ENCODE measurements around the gene PSG11. TPM values are rescaled to one million over a fixed set of nuclear protein-coding genes. Genes with fewer than 3 reads are reported as not detected.

The PSG11 gene
- total and polyA plus RNA-seq, 2 of the 4 experiments (the other 2 are of a cell fraction) = 0.07 to 0.18 TPM

- Histone ChIP-seq H3K27me3 (ENCODE audit: control insufficient read depth, insufficient read depth, low read length) (no peaks in the 10 kb centered on the region), H3K4ac (ENCODE audit: low read depth, low read length) (peak overlapping the region; percentile 87), H2AFZ (replicated peaks; ENCODE audit: low read length, poor library complexity) (peak overlapping the region; percentile 79), H3K18ac (ENCODE audit: low read depth, low read length) (peak overlapping the region; percentile 68), H4K5ac (ENCODE audit: low read depth, low read length) (peak overlapping the region; percentile 18; the same call in 1 of the 2 replicates), H3K9ac (ENCODE audit: low read depth, low read length) (no peak overlapping the region), H2BK5ac (ENCODE audit: low read depth, low read length, poor library complexity, severe bottlenecking) (peak overlapping the region; percentile 93), H3K36me3 (ENCODE audit: control insufficient read depth, insufficient read depth, low read length) (no peaks in the 10 kb centered on the region), H3K56ac (ENCODE audit: extremely low read depth, insufficient read depth, low read length) (no peak overlapping the region), H2AK9ac (replicated peaks; ENCODE audit: low read depth, low read length, poor library complexity) (no peak overlapping the region), H3K9me3 (ENCODE audit: control insufficient read depth, insufficient read depth, low read length) (no peaks in the 10 kb centered on the region), H3K4me3 (ENCODE audit: insufficient read depth, low read depth, low read length) (no peak overlapping the region), H3K9me1 (ENCODE audit: insufficient read depth, low read length) (no peaks in the 10 kb centered on the region; the same call in 1 of the 2 replicates), H2BK20ac (ENCODE audit: low read depth, low read length) (peak overlapping the region; percentile 87), H3K23ac (ENCODE audit: low read depth, low read length) (no peak overlapping the region), H4K91ac (ENCODE audit: insufficient read depth, low read depth, low read length) (peak overlapping the region; percentile 67), H4K8ac (ENCODE audit: low read depth in 2 of 2, low read length in 2 of 2) (peak overlapping the region in 1 of 2 experiments; percentile 74; a peak in 2 of 4 replicates), H3K27ac (ENCODE audit: insufficient read depth, low read length) (peak overlapping the region; percentile 2; the same call in 1 of the 2 replicates), H2BK120ac (ENCODE audit: low read depth, low read length) (peak overlapping the region; percentile 91), H4K20me1 (ENCODE audit: insufficient read depth, low read length) (no peaks in the 10 kb centered on the region), H3K14ac (replicated peaks; ENCODE audit: low read depth, low read length) (peak overlapping the region; percentile 75), H3K79me1 (ENCODE audit: low read depth in 1 of 2, low read length in 2 of 2) (no peaks in the 10 kb centered on the region), H3K4me1 (ENCODE audit: control insufficient read depth, insufficient read depth, low read length) (peaks cover 3% of the 10 kb centered on the region; the same call in 1 of the 2 replicates), H2BK15ac (ENCODE audit: low read depth, low read length) (no peak overlapping the region), H2AK5ac (ENCODE audit: low read depth, low read length) (peak overlapping the region; percentile 55; the same call in 1 of the 2 replicates), H3K4me2 (ENCODE audit: low read depth, low read length) (no peak overlapping the region)
- DNase-seq (peak; percentile 87), ATAC-seq (ENCODE audit: low read depth) (peak; percentile 73)
- in situ Hi-C loops (cut with MboI; ENCODE audit: low sequenced_read_pairs) (no loop called here), intact Hi-C loops (cut with micrococcal nuclease) (no loop called here), dilution Hi-C loops (cut with HindIII; ENCODE audit: low sequenced_read_pairs, unreplicated experiment) (no loop called here)
- peak; percentile 31; the same call in 1 of the 2 replicates for TF ChIP-seq FOS (IDR thresholded peaks at IDR 0.05; ENCODE audit: low read depth, low read length)
- no peak for TF ChIP-seq MXI1 (IDR thresholded peaks at IDR 0.05; ENCODE audit: borderline replicate concordance, low read depth, low read length)
- peak; percentile 38; the same call in 1 of the 2 replicates for TF ChIP-seq MAFK (IDR thresholded peaks at IDR 0.05; ENCODE audit: low read depth, low read length)
- TF ChIP-seq NFE2L2 (IDR thresholded peaks at IDR 0.05; ENCODE audit: low read depth, low read length) = no peak
- no peak for TF ChIP-seq BHLHE40 (IDR thresholded peaks at IDR 0.05; ENCODE audit: low read depth, low read length)
- TF ChIP-seq USF2 (IDR thresholded peaks at IDR 0.05; ENCODE audit: low read depth, low read length) = no peak
- no peak for TF ChIP-seq CEBPB (IDR thresholded peaks at IDR 0.05; ENCODE audit: low read depth, low read length)
- no peak for TF ChIP-seq POLR2A (IDR thresholded peaks at IDR 0.05; ENCODE audit: low read depth, low read length)
- no peak for TF ChIP-seq RAD21 (IDR thresholded peaks at IDR 0.05; ENCODE audit: low read length)
- no peak for TF ChIP-seq ELK1 (IDR thresholded peaks at IDR 0.05; ENCODE audit: borderline replicate concordance, low read depth, low read length)
- TF ChIP-seq RFX5 (IDR thresholded peaks at IDR 0.05; ENCODE audit: low read depth, low read length) = no peak
- no peak for TF ChIP-seq MAZ (IDR thresholded peaks at IDR 0.05; ENCODE audit: borderline replicate concordance, low read depth, low read length)
- no peak for TF ChIP-seq CTCF (conservative IDR thresholded peaks at IDR 0.05; ENCODE audit: low read depth, low read length)
- ChIA-PET POLR2A (ENCODE audit: unreplicated experiment) (no interaction called here), CTCF (interaction anchor here (0.9 kb wide), 1 partner anchor 11 kb away, joined by 8 read pairs; no protein-coding TSS in a partner anchor)
- BruUV-seq (replicated peaks) = no TSS peak
- WGBS, 2 experiments (ENCODE audit: extremely low coverage in 2 of 2, insufficient read length in 1 of 2) = no CpG with 5 or more reads among the region's 2 CpGs
These were observed 61.1 kb downstream of the PSG11 start for GRCh38 chr19:42965176-42965575.

All from IMR-90 (cell line).